Effector CD4-positive, alpha-beta T cell (primary cell): ENCODE measurements around the gene TRPV5.

ENCODE experiments used
- DNase-seq: peaks from one replicate; pipeline ENCODE4 v3.0.0-alpha.2; 2020

Gene TRPV5

GRCh38 chr7:142908290-142908689, 25.3 kb downstream of the TRPV5 start:
- DNase-seq = no peak

- DNase-seq = no peak
Observed at GRCh38 chr7:142906643-142907042, 26.9 kb downstream of the TRPV5 start.

DNA sequence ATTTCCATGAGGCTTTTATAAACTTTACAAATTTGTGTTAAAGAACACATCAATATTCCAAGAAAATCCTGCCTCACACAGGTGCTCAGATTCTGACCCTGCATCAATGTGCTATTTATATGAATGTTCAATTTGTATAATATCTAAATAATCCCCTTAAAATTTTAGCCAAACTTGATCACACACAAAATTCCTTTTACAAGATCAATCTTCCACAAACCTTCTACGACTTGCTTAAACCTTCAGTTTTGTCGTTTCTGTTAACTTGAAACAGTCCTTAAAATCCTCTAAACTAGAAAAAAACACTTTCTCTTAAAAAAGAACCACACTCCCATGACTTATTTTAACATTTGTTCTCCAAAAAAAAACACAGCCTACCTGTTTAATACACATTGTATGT, 27.8 kb downstream of the TRPV5 start:
- no peak for DNase-seq

- no peak for DNase-seq
Observed at GRCh38 chr7:142904128-142904527, 29.4 kb downstream of the TRPV5 start.

DNA sequence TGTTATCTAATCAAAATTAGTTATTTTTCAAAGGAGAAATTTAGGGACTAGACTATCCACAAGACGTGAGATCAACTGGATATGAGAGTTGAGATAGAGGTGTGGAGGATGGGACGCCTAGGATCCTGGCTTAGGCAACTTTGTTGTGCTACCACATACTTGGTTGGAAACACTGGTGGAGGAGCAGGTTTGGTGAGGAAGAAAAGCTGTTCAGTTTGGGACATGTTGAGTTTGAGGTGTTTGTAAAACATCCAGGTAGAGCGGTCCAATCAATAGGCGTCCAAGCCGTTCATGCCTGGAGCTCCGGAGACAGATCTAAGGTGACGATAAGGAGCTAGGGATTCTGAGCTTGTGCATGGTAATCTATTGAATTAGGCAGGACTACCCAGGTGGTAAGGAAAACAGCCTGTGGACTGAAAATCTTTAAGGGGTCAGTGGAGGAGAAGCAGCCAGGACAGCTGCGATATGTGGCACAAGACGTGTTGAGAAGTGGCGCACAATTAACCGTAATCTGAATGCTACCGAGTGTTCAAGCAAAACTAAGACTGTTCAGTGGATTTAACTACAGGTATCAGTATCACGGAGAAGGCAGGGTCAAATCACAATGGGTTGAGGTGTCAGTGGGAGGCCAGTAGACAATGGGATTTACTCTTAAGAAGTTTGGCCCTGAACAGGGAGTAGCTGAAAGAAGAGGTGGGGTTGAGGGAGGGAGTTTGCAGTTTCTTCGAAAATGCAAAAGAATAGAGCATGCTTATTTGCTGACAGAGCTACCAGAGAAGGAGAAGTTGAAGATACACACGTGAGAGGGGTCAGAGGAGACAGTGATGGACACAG, 31.9 kb downstream of the TRPV5 start:
- no peak for DNase-seq

GRCh38 chr7:142899661-142900060, 33.9 kb downstream of the TRPV5 start:
- DNase-seq = no peak

DNA sequence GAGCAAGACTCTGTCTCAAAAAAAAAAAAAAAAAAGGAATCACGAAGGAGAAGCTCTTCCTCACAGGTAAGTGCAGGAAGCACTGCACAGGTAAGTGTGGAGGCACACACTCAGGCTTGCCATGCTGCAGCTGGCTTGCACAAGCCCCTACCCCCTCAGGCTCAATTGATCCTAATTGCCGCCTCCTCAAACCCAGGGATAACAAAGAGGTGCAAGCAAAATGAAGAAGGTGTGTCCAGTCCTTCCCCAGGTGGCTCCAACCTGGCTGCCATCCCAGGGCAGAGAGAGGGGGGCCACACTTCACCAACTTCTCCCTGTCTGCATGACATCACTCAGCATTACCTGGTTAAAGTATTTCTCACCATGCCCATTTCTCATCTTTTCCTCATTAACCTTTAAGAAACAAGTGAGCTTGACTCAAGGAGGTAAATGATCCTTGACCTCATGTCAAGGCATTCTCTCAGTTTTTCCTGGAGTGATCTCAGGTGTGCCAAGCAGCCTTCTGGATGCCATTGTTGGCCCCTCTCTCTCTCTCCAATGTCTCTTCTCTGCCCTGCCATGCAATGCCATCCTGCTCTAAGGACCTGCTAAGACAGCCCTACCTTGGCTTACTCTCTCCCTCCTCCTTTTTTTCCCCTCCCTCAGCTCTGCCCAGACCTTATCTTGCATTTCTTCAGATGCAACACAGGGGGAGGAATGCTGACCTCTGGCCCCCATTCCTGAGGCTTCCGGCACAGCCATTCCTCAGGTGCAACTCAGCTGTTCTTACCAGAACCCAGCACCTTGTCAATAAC, 35.0 kb downstream of the TRPV5 start:
- DNase-seq = no peak

- no peak for DNase-seq
Observed at GRCh38 chr7:142897691-142898090, 35.9 kb downstream of the TRPV5 start.

DNA sequence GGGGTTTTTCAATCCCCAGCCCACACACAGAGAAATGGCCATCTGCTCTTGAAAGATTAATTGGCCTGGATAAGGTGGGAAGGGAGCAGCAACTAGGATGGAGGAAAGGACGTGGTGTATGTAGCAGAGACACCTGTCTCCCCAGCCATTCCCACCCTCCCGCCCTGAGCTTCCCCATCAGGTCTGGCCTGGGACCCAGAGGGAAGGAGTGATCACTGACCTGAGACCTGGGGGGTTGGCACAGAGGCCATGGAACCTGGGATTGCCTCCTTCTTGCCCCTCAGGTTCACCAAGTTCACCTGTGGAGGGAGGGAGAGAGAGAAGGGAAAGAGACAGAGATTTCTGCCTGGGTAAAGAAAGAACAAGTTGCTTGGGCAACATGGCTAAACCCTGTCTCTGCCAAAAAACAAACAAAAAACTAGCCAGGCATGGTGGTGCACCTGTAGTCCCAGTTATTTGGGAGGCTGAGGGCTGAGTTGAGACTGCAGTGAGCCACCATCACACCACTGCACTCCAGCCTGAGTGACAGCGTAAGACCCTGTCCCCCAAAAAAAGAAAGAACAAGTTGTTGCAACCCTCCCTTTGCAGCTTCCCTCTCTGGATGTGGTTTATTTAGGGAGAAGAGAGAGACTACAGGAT, 36.7 kb downstream of the TRPV5 start:
- DNase-seq = no peak

DNA sequence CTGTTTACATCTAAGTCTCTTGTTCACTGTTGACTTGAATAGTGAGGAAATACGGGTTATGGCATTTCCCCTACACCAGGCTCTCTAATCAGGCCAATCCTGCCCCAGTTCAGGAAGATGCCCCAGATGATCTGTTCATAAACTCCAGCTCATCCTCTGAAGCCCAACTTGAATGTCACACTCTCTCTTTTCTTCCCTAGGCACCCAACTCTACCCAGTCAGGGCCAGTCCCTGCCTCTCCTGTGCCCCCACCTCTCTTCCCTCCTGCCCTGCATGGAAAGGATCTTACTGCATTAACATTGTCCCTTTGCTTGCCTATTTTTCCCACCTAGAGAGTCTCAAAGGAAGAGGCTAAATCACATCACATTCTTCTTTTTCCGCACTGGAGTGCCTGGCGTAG, 37.4 kb downstream of the TRPV5 start:
- no peak for DNase-seq

- no peak for DNase-seq
Observed at GRCh38 chr7:142894985-142895593, 38.5 kb downstream of the TRPV5 start.

DNA sequence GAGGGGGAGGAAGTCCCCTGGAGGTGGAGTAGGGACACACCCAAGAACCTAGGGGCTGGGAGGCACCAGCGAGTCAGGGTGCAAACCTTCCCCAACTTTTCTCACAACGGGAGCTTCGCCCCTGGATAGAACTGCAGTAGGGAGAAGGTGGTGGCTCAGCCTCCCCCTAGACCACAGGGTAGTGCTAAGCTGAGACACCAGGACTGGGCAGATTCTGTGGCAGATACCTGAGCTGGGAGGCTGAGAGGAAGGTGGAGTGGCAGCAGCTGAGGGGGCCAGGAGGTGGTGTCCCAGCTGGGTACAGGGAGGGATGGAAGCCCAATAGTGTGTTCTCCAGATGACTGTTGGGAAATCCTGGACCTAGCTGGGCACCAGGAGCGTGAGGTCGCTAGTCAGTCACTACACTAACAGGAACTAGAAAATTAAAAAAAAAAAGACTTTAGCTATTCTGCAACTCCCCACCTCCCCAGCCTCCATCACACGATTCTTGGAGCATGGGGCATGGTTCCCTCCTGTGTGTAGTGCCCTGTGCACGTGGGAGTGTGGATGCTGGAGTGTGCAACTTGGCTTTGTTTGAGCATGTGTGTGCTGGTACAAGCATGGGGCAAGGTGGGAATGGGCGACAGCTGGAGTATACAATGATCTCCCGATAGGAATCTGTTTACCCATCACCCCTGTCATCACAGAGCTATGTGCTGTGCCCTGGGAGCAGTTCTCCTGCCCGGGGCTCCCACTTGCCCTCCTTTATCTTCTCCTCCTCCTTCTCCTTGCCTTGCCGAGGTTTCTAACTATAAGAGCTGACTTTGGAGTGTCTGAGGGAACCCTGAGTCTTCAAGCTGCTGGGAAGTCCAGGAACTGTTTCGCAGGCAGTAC, 39.2 kb downstream of the TRPV5 start:
- DNase-seq = no peak

GRCh38 chr7:142892951-142893350, 40.6 kb downstream of the TRPV5 start:
- DNase-seq = no peak

DNA sequence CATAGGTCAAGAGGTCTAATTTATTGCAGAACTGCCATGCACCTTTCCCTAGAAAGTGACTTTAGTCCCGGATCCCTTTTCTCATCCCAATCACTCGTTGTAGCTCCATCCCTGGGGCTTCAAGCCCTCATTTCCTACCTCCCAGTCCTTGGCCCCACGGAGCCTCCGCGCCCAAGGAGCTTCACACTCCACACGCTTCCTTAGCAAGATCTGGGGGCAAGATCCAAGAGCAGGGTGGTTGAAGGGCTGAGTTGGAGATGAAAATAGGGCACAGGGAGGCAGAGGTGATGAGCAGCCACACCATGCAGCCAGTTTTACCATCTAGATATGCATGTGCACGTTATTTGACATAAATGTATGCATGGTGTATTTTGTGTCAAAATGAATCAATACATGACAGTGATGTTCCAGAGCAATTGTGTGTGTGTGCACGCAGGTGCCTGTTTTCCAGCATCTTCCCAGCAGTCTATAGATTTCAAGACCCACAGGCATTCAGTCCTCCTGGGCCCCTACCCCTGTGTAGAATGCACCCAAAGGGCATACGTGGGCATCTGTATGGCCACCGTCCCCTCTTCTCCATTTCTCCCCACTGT, 42.0 kb downstream of the TRPV5 start:
- no peak for DNase-seq

GRCh38 chr7:142890874-142891485, 42.6 kb downstream of the TRPV5 start:
- no peak for DNase-seq

DNA sequence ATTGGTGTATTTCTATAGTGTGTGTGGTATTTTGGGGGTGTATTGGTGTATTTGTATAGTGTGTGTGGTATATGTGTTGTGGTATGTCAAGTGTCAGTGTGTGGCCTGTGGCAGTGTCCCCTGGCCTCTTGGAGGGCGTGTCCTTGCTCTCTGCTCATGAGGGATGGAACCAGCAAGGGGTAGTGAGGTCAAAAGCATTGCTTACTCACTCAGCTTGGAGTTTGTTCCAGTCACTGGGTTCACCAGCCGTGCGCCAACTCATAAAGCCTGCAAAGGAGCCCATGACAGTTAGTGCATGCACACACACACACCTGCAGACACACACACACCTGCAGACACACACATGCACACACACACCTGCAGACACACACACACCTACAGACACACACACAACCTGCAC, 43.7 kb downstream of the TRPV5 start:
- no peak for DNase-seq

GRCh38 chr7:142887282-142888015, 46.1 kb downstream of the TRPV5 start:
- DNase-seq = no peak

DNA sequence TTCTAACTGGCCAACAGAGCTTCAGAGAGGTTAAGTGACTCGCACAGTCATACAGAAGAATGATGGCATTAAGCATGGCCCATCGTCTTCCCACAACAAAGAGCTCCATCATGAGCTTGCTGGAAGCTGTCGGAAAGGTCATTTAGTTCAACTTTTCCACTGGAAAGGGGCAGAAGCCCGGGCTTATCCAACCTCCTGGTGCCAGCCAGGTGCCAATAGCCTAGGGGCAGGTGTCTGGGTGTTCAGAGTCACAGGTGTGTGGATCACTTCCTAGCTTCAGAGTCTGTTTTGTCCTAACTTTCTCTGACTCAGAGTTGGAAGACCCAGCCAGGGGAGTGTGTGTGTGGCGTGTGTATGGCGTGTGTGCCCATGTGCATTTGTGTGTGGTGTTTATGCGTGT, 46.7 kb downstream of the TRPV5 start:
- DNase-seq = no peak

GRCh38 chr7:142885311-142886230, 48.0 kb downstream of the TRPV5 start, which contains the start of gene TRPV6:
Gene TRPV6 (minus strand): TSS chr7:142885745.
- no peak for DNase-seq
